Germinal center (tissue), 1 donor: ENCODE results near the gene NOMO2.
"Not testable (repeated sequence)": the region's sequence is repeated elsewhere in the genome, so short reads cannot be mapped to it uniquely, and the experiment has no call there.

Source experiments
- DNase-seq: peaks from one replicate; pipeline ENCODE4 v3.0.0; 2012; ENCODE audit warnings: mixed read lengths, low spot score

The NOMO2 gene

DNA sequence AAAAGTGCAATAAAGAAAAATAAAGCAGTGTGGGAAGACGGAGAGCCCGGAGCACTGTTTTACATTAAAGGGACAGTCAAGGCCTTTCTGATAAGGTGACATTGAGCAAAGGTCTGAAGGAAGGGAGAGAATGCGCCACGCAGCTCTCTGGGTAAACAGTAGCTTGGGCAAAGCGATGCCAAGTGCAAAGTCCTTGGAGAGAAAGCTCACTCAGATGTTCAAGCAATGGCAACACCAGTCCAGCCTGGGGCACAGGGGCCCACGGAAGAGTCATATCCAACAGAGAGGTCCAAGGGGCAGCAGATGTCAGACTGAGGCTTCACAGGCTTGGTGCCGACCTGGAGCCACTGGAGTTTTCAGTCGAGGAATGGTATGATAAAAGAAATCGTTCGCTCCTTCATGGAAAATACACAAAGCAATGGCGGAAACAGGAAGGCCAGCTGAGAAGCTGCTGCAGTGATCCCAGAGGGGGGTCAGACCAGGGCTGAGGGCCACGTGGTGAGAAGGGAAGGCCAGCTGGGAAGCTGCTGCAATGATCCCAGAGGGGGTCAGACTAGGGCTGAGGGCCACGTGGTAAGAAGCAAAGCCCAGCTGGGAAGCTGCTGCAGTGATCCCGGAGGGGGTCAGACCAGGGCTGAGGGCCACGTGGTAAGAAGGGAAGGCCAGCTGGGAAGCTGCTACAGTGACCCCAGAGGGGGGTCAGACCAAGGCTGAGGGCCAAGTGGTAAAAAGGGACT, 40.3 kb downstream of the NOMO2 start:
- DNase-seq = not testable (repeated sequence)

DNA sequence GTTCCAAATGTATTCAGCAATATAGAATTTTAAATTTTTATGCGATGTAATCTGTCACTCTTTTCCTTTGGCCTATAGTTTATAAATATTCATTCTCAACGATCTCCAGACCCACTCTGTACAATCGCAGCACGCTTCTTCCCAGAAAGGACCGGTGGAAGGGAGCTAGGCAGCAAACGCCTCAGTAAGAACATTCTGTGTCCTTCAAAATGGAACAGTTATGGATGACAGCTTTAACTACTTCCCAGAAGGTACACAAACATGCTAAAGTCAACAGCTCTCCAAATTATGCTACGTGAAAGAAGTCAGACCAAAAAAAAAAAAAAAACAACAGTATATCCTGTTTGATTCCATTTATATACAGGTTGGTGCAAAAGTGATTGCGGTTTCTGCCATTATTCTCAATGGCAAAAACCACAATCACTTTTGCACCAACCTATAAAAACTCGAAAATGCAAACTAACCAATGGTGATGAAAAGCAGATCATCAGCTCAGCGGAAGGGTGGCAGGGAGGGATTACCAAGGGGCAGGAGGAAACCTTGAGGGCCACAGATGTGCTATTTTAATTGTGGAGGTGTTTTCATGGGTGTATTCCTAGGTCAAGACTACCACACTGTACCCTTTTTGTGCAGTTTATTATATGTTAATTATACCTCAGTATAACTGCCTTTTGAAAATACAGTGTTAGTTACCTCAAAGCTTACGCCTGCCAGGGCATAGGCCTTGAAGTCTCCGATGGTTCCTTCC, 43.2 kb downstream of the NOMO2 start:
- DNase-seq = not testable (repeated sequence)

DNA sequence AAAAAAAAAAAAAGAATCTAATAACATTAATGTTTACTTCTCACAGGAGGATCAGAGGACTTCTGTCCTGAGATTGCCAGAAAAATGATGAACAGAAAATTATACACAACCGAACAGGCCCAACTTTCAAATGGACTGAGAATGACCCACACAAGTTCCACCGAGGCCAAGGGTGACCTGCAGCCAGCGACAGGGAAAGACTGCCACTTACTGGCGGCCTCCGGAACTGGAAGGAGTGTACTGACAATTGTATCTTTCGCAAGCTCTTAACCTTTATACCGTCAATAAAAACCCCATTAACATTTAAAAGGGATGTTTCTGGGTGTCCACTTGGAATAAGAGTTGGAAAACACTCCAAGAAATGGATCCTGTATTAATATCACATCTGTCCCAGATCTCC, 63.5 kb downstream of the NOMO2 start:
- not testable (repeated sequence) for DNase-seq

DNA sequence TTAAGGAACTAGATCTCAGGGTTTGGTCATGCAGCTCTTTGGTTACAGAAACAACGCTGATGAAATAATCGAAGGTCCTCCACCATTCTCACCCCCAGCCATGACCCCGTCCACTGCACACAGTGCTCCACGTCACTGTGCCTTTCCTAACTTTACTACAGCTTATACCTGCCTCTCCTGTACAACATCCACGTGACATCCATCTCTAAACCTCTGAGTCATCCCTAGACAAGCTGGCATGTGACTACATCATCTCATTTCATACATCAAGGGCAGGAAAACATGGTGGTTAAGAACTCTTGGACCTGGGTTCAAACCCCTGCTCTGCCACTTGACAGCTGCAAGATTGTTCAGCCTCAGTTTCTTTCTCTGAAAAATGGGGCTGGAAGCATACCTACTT, 64.9 kb downstream of the NOMO2 start:
- DNase-seq = not testable (repeated sequence)

DNA sequence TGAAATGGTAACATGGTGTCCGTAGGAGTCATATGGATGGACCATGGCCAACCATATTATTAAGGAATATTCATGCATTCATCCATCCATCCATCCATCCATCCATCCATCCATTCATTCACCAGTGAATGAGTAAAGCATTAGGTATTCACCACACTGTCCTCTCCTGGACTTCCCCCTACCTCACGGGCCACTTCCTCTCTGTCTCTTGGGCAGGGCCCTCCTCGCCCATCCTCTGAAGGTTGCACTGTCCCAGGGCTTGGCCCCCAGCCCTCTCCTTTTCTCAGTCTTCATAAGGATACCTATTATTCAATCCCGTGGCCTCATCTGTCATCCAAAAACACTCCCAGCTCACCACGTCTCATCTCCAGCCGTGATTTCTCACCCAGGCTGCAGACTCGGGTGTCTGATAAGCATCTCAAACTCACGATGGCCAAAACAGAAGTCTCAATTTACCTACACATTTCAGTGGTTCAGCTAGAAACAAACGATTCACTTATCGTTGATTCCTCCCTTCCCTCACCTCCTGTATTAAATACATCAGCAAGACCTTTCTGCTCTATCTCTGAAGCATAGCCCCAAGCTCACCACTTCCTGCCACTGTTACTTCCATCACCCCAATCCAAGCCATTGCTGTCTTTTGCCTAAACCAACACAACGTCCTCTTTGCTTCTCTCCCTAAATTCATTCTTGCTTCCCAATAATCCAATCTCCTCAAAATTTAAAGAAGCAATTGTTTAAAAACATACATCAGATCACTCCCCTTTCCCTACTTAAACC, 69.6 kb downstream of the NOMO2 start:
- DNase-seq = not testable (repeated sequence)

DNA sequence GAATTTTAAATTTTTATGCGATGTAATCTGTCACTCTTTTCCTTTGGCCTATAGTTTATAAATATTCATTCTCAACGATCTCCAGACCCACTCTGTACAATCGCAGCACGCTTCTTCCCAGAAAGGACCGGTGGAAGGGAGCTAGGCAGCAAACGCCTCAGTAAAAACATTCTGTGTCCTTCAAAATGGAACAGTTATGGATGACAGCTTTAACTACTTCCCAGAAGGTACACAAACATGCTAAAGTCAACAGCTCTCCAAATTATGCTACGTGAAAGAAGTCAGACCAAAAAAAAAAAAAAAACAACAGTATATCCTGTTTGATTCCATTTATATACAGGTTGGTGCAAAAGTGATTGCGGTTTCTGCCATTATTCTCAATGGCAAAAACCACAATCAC, 125.9 kb downstream of the NOMO2 start:
- not testable (repeated sequence) for DNase-seq

DNA sequence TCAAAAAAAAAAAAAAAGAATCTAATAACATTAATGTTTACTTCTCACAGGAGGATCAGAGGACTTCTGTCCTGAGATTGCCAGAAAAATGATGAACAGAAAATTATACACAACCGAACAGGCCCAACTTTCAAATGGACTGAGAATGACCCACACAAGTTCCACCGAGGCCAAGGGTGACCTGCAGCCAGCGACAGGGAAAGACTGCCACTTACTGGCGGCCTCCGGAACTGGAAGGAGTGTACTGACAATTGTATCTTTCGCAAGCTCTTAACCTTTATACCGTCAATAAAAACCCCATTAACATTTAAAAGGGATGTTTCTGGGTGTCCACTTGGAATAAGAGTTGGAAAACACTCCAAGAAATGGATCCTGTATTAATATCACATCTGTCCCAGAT, 146.1 kb downstream of the NOMO2 start:
- DNase-seq = not testable (repeated sequence)

DNA sequence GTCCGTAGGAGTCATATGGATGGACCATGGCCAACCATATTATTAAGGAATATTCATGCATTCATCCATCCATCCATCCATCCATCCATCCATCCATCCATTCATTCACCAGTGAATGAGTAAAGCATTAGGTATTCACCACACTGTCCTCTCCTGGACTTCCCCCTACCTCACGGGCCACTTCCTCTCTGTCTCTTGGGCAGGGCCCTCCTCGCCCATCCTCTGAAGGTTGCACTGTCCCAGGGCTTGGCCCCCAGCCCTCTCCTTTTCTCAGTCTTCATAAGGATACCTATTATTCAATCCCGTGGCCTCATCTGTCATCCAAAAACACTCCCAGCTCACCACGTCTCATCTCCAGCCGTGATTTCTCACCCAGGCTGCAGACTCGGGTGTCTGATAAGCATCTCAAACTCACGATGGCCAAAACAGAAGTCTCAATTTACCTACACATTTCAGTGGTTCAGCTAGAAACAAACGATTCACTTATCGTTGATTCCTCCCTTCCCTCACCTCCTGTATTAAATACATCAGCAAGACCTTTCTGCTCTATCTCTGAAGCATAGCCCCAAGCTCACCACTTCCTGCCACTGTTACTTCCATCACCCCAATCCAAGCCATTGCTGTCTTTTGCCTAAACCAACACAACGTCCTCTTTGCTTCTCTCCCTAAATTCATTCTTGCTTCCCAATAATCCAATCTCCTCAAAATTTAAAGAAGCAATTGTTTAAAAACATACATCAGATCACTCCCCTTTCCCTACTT, 152.2 kb downstream of the NOMO2 start:
- DNase-seq = not testable (repeated sequence)

DNA sequence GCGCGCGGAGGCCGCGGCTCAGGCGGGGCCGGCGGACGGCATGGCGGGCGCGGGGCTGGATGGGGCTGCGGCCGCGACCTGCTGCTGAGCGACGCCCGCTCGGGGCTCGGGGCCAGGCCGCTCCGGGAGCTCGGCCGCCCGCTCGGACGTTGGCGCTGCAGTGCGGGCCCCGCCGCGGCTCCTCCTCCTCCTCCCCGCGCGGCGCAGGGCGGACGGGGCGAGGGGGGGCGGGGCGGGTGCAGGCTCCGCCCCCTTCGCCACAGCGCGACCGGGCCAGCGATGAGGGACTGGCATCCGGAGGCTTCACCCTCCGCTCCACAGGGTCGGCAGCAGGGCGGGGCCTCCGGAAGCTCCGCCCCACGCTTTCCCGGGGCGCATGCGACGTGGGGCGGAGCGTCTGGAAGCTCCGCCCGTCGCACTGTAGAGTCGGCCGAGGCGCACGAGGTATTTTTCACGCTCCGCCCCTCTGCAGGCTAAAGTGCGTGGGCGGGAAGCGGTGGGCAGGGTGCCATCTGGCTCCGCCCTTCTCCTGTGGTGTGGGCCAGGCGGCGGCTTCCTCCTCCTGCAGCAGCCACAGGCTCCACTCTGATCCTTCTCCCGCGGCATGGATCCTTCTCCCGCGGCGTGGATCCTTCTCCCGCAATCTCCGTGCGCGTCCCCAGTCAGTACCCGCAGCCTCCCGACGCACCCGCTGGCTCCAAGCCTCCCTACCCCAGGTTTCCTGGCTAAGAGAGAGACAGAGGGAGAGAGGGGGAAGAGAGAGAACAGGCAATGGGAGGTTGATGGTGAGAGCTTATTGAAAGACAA, 159.8 kb downstream of the NOMO2 start:
- DNase-seq = not testable (repeated sequence)

DNA sequence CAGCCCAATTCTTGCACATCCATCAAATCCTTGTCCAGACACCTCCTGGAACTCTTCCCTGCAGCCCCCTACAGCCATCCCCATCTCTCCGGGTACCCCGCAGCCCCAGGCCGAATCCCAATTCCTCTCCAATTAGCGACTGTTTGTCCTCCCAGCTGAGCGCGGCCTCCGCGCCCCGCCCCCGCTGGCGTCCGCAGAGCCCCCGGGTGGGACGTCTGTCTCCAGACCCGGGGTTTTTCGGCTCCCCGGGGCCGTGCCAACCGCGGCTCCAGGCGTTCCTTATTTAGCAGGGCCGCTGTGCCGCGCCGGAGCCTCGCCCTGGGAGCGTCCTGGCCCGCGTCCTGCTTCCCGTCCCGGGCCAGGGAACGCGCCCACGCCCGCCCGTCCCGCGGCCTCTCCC, 160.7 kb downstream of the NOMO2 start:
- not testable (repeated sequence) for DNase-seq

DNA sequence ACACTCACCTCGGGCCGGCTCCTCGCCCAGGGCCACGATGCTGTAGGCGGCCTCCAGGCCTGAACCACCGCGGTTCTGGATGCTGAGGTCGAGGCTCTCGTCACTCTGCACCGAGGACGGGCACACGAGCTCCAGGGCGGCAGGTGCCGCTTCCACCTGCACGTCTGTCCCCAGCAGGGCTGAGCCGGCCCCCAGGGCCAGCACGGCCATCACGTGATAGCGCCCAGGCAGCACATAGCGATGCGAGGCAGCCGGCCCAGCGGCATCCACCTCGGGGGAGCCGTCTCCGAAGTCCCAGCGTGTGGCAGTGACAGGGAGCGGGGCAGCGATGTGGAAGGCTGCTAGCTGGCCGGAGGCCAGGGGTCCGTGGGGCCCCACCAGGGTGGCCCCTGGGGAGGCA, 167.5 kb downstream of the NOMO2 start:
- not testable (repeated sequence) for DNase-seq

DNA sequence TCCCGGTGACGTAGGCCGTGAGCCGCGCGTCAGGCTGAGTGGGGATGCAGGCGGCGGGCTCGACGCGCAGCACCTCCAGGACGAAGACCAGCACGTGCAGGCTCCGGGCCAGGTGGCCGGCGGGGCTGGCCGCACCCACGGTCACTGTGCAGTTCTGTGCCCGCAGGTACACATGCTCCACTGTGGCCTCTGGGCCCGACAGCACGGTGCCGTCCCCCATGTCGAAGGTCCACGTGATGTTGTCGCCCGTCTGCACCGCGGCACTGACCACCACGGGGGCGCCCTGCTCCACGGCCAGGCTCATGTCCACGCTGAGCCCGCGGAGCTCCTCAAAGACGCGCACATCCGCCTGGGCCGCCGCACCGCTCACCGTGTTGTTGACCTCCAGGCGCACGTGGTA, 174.1 kb downstream of the NOMO2 start:
- DNase-seq = not testable (repeated sequence)

DNA sequence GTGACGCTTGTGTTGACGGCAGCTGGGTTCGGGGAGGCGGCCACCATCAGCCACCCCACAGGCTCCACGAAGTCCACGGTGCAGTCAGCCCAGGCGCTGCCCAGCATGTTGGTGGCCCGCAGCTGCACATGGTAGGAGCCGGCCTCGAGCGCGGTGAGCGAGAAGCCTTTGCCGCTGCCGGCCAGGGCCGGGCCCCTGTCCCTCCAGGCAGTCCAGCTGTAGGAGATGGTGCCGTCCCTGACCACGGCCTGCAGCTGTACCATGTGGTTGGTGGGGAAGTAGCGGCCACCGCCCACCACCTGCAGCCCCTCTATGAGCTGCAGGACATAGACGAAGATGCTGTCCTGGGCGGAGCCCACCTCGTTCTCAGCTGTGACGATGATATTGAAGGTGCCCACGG, 175.4 kb downstream of the NOMO2 start:
- DNase-seq = not testable (repeated sequence)

DNA sequence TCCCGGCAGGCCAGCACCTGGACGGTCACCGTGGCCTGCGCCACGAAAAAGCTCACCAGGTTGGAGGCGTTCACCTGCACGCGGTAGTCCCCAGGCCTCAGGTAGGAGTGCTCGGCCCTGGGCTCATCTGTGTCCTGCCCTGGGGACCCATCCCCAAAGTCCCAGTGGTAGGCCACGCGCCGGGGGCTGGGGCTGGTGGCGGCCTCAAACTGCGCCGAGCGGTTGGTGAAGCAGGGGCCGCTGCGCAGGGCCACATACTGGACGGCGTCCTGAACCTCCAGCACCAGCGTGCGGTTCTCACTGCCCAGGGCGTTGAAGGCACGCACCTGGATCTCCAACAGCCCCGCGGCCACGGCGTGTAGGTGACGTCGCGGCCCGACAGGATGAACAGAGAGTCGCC, 176.6 kb downstream of the NOMO2 start:
- DNase-seq = not testable (repeated sequence)

DNA sequence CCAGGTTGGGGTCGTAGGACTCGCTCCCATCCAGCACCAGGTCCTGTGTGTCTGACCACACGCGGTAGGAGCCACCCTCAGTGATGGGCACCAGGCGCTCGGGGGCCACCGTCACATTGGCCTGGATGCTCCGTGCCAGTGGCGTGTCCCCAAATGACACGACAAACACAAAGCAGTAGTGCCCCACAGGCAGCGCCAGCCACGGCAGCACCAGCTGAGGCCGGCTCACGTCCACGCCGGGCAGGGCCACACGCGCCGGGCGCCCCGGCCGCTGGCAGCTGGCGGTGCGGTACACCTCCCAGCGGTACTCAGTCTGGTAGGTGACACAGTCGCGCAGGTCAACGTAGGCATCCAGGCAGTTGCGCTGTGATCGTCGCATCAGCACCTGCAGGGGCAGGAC, 177.0 kb downstream of the NOMO2 start:
- DNase-seq = not testable (repeated sequence)

DNA sequence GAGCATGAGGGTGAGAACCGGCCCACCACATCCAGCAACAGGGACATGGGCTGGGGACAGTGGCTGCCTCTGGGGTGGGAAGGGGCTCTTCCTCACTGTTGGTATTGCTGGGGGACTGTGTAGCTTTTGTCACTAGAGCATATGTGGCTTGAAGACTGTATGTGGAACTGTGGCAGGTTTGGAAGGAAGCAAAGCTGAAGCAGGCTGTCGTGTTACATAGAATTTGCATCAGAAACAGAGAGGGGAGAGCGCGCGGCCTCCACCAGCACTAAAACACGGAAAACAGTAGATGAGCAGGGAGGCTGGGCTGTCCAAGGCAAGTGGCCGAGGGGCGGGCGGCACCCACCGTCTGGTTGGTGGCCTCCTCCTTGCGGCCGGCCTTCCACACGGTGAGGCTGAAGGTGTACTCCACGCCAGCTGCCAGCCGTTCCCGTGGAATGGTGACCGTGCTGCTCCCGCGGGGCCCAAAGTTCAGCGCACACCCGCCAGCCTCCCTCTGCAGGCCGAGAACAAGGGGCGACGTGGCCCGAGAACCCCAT, 177.7 kb downstream of the NOMO2 start:
- DNase-seq = not testable (repeated sequence)

DNA sequence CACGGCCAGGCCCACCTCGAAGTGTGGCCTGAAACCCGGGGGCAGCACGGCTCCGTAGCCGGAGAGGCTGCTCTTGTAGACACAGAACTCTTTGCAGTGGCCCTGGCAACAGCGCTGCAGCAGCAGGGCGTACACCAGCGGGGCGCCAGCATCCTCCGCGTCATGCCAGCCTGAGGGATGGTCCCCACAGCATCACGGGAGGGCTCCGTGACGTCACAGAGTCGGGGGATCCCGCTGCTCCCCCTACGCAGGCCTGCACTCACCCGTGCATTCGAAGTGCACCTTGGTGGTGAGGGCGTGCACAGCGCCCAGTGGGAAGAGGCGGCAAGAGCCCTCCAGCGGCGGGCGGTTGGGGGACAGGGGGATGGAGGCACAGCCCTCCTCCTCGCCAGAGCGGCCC, 179.2 kb downstream of the NOMO2 start:
- not testable (repeated sequence) for DNase-seq
